ENCODE measurements around the gene GPR83. TPM values are rescaled to one million over a fixed set of nuclear protein-coding genes. Genes with fewer than 3 reads are reported as not detected.

Gene GPR83
- total RNA-seq, 1 donor from 2014 or later = not detected

GRCh38 chr11:94445641-94446040, 44.4 kb upstream of the GPR83 start:
- intact Hi-C loops (cut with DNase I) = no loop called here
- H3K27me3 ChIP-seq (ENCODE audit: low read depth) = no peaks in the 10 kb centered on the region

GRCh38 chr11:94433049-94433448, 31.8 kb upstream of the GPR83 start:
- no peaks in the 10 kb centered on the region for H3K4me1 ChIP-seq
- H3K36me3 ChIP-seq = peaks cover 61% of the 10 kb centered on the region
- ATAC-seq = no peak
- no peak overlapping the region for H3K4me3 ChIP-seq
- no peaks in the 10 kb centered on the region for H3K9me3 ChIP-seq
- H3K27ac ChIP-seq = no peak overlapping the region
- TF ChIP-seq, protein P1, sequence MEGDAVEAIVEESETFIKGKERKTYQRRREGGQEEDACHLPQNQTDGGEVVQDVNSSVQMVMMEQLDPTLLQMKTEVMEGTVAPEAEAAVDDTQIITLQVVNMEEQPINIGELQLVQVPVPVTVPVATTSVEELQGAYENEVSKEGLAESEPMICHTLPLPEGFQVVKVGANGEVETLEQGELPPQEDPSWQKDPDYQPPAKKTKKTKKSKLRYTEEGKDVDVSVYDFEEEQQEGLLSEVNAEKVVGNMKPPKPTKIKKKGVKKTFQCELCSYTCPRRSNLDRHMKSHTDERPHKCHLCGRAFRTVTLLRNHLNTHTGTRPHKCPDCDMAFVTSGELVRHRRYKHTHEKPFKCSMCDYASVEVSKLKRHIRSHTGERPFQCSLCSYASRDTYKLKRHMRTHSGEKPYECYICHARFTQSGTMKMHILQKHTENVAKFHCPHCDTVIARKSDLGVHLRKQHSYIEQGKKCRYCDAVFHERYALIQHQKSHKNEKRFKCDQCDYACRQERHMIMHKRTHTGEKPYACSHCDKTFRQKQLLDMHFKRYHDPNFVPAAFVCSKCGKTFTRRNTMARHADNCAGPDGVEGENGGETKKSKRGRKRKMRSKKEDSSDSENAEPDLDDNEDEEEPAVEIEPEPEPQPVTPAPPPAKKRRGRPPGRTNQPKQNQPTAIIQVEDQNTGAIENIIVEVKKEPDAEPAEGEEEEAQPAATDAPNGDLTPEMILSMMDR (IDR thresholded peaks at IDR 0.05) = no peak
- intact Hi-C loops (cut with DNase I) = no loop called here
- H3K27me3 ChIP-seq (ENCODE audit: low read depth) = no peaks in the 10 kb centered on the region
- DNase-seq = no peak

More at GRCh38 chr11:94445641-94446040, 44.4 kb upstream of the GPR83 start:
- peaks cover 55% of the 10 kb centered on the region for H3K36me3 ChIP-seq
- DNase-seq = no peak
- TF ChIP-seq, protein P1 (IDR thresholded peaks at IDR 0.05) = no peak
- no peaks in the 10 kb centered on the region for H3K9me3 ChIP-seq
- no peaks in the 10 kb centered on the region for H3K4me1 ChIP-seq
- H3K4me3 ChIP-seq = no peak overlapping the region
- ATAC-seq = no peak
- H3K27ac ChIP-seq = no peak overlapping the region

GRCh38 chr11:94424662-94425061, 23.4 kb upstream of the GPR83 start:
- Histone ChIP-seq H3K9me3 (no peaks in the 10 kb centered on the region), H3K27me3 (ENCODE audit: low read depth) (no peaks in the 10 kb centered on the region), H3K4me3 (no peak overlapping the region), H3K4me1 (no peaks in the 10 kb centered on the region), H3K27ac (no peak overlapping the region), H3K36me3 (peaks cover 76% of the 10 kb centered on the region)
- DNase-seq = no peak
- TF ChIP-seq, protein P1 (IDR thresholded peaks at IDR 0.05) = no peak
- no peak for ATAC-seq
- intact Hi-C loops (cut with DNase I) = no loop called here

- TF ChIP-seq, protein P1 (IDR thresholded peaks at IDR 0.05) = no peak
- H3K36me3 ChIP-seq = peaks cover 73% of the 10 kb centered on the region
- H3K27ac ChIP-seq = no peak overlapping the region
- intact Hi-C loops (cut with DNase I) = no loop called here
- no peak overlapping the region for H3K4me3 ChIP-seq
- H3K27me3 ChIP-seq (ENCODE audit: low read depth) = no peaks in the 10 kb centered on the region
- no peak for ATAC-seq
- no peaks in the 10 kb centered on the region for H3K9me3 ChIP-seq
- H3K4me1 ChIP-seq = no peaks in the 10 kb centered on the region
- no peak for DNase-seq
Observed at GRCh38 chr11:94424011-94424410, 22.8 kb upstream of the GPR83 start.

- H3K9me3 ChIP-seq = no peaks in the 10 kb centered on the region
- TF ChIP-seq, protein P1 (IDR thresholded peaks at IDR 0.05) = no peak
- no peaks in the 10 kb centered on the region for H3K27me3 ChIP-seq (ENCODE audit: low read depth)
- peaks cover 71% of the 10 kb centered on the region for H3K36me3 ChIP-seq
- peak in 1 of 2 donors; percentile 13 for ATAC-seq
- no peak overlapping the region for H3K27ac ChIP-seq
- no peak overlapping the region for H3K4me3 ChIP-seq
- DNase-seq = no peak
- no peaks in the 10 kb centered on the region for H3K4me1 ChIP-seq
- intact Hi-C loops (cut with DNase I) = no loop called here
Observed at GRCh38 chr11:94423507-94423906, 22.3 kb upstream of the GPR83 start.

Data from lower lobe of right lung (tissue), 2 donors.